ENCODE measurements around the gene MTREX.

DNA sequence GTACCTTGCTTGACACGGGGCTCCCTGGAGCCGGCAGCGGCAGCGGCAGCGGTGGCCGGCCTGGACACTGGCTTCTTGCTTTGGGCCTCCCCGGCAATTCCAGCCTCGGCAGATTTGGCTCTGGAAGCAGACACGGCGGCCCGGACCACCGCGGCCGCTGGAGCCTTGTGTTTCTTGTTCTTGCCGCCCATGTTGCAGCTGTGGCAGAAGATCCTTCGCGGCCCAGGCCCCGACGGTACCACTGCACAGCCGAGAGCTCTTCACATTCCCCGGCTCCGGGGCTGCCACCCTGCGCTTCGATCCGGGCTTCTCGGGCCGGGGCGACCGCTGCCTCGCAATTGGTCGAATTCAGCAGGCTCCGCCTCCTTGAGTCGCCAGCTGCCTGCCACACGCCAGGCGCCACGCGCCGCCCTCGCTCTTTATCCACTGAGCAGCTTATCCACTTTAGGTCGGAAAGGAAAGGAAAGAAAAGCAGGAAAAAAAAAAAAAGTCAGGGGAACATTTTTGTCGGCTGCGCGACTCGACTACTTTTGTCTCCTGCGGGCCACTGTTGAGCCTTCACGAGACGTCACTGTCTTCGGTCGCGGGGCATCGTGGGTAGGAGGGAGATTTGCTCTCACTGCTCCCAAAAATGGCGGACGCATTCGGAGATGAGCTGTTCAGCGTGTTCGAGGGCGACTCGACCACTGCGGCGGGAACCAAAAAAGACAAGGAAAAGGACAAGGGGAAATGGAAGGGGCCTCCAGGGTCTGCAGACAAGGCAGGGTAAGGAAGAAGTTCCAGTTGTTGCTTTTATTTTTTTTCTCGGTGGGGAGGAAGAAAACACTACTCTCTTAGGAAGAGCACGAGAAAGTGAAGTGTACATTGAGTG lies at the start of gene MTREX, which contains the start of gene DHX29:
- TF ChIP-seq, protein P1, sequence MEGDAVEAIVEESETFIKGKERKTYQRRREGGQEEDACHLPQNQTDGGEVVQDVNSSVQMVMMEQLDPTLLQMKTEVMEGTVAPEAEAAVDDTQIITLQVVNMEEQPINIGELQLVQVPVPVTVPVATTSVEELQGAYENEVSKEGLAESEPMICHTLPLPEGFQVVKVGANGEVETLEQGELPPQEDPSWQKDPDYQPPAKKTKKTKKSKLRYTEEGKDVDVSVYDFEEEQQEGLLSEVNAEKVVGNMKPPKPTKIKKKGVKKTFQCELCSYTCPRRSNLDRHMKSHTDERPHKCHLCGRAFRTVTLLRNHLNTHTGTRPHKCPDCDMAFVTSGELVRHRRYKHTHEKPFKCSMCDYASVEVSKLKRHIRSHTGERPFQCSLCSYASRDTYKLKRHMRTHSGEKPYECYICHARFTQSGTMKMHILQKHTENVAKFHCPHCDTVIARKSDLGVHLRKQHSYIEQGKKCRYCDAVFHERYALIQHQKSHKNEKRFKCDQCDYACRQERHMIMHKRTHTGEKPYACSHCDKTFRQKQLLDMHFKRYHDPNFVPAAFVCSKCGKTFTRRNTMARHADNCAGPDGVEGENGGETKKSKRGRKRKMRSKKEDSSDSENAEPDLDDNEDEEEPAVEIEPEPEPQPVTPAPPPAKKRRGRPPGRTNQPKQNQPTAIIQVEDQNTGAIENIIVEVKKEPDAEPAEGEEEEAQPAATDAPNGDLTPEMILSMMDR (IDR thresholded peaks at IDR 0.05; ENCODE audit: poor library complexity), result no peak
- no peak for TF ChIP-seq EZH2 (IDR thresholded peaks at IDR 0.05; ENCODE audit: borderline replicate concordance)

Data from hepatocyte (in vitro differentiated cells).